K562 (cell line): ENCODE results near the gene BZW2. TPM values are rescaled to one million over a fixed set of nuclear protein-coding genes. Genes with fewer than 3 reads are reported as not detected.
A peak's percentile ranks its signal among the peaks of the same experiment; 100 is the strongest.

Source experiments
- ATAC-seq: fragments of 200-7000 bp; cut with Tn5 transposase; 3 replicates; pipeline ENCODE4 v1.9.1; 2020; ENCODE audit warnings: moderate library complexity
- BruUV-seq: library from RNA; stranded (reverse); fragments of 400-500 nt; replicated peaks from 2 replicates; lab custom pipeline; 2021; lab: Mats Ljungman, UMichigan
- CTCF ChIA-PET: fragments of 300-600 bp; formaldehyde crosslinking; extraction: SDS; loops from one replicate; lab custom pipeline; 2021; ENCODE audit warnings: low intra/inter-chr PET ratio; lab: Yijun Ruan, JAX
- POLR2A ChIA-PET: fragments of 300-600, 350-650 bp; sonication (Branson Sonifier 250); formaldehyde crosslinking; extraction: SDS; loops from one replicate; lab custom pipeline; 2021; ENCODE audit warnings: antibody characterized with exemption, inconsistent platforms; lab: Yijun Ruan, JAX
- DNase-seq, 4 experiments: peaks; one replicate each; pipeline versions ENCODE4 v3.0.0 to v3.0.0-alpha.2; 2011 to 2018; ENCODE audit warnings: low spot score in 3 of 4, mixed read lengths in 3 of 4; ENCODE audit errors: extremely low read depth in 1 of 4
- FAIRE-seq: peaks from 2 replicates; lab custom pipeline; 2011; peaks lifted over from hg19 to GRCh38; lab: Jason Lieb, UNC
- H2AFZ ChIP-seq: 2 replicates; pipeline ENCODE4 v1.6.0; 2011; ENCODE audit warnings: low read depth, low read length, control low read depth, inconsistent platforms
- H3K27ac ChIP-seq: fragments of 200-600 bp; 3 replicates; pipeline ENCODE4 v1.8.0; 2011; ENCODE audit warnings: low read depth, mild to moderate bottlenecking, control low read depth, inconsistent platforms, low read length, moderate library complexity, mixed read lengths; ENCODE audit errors: extremely low read depth
- H3K27me3 ChIP-seq, 2 experiments: fragments of 300-600 bp in 1 of 2; 2 replicates in 1 of 2; 3 replicates in 1 of 2; pipeline versions ENCODE4 v1.6.0 to v1.8.0; 2011; ENCODE audit warnings: inconsistent platforms in 2 of 2, low read length in 2 of 2, mild to moderate bottlenecking in 1 of 2, mixed read lengths in 1 of 2, moderate library complexity in 1 of 2; ENCODE audit not compliant: control insufficient read depth in 2 of 2, insufficient read depth in 2 of 2
- H3K36me3 ChIP-seq: fragments of 300-600 bp; 3 replicates; pipeline ENCODE4 v1.8.0; 2011; ENCODE audit warnings: mild to moderate bottlenecking, low read length, inconsistent platforms; ENCODE audit not compliant: control insufficient read depth, insufficient read depth
- H3K4me1 ChIP-seq, 2 experiments: fragments of 200-600 bp in 1 of 2; replicated peaks in 1 of 2; 2 replicates in 1 of 2; 3 replicates in 1 of 2; pipeline versions ENCODE4 v1.5.1 to v1.8.0; 2011; ENCODE audit warnings: inconsistent platforms in 2 of 2, low read length in 2 of 2, mild to moderate bottlenecking in 1 of 2, mixed read lengths in 1 of 2, moderate library complexity in 1 of 2; ENCODE audit not compliant: control insufficient read depth in 2 of 2, insufficient read depth in 2 of 2
- H3K4me2 ChIP-seq: 2 replicates; pipeline ENCODE4 v1.6.1; 2011; ENCODE audit warnings: low read length, control low read depth, inconsistent platforms, mixed read lengths; ENCODE audit not compliant: insufficient read depth
- H3K4me3 ChIP-seq: fragments of 200-600 bp; sonication (generic), shearing (Covaris generic); 2 replicates; pipeline ENCODE4 v1.5.1; 2016; ENCODE audit warnings: control low read depth, inconsistent platforms
- H3K79me2 ChIP-seq: fragments of 200-600 bp; 3 replicates; pipeline ENCODE4 v1.8.0; 2011; ENCODE audit warnings: low read length, inconsistent platforms; ENCODE audit not compliant: control insufficient read depth, insufficient read depth
- H3K9ac ChIP-seq, 2 experiments: 2 replicates each; pipeline versions ENCODE4 v1.6.0 to v1.6.1; 2011; ENCODE audit warnings: low read depth in 2 of 2, low read length in 2 of 2, control low read depth in 1 of 2, inconsistent platforms in 1 of 2, mild to moderate bottlenecking in 1 of 2, mixed read lengths in 1 of 2; ENCODE audit not compliant: insufficient read depth in 1 of 2
- H3K9me1 ChIP-seq: one replicate; pipeline ENCODE4 v1.6.0; 2011; ENCODE audit warnings: inconsistent platforms, mild to moderate bottlenecking, low read length, moderate library complexity; ENCODE audit not compliant: control insufficient read depth, insufficient read depth
- H3K9me3 ChIP-seq: replicated peaks from 2 replicates; pipeline ENCODE4 v1.5.1; 2011; ENCODE audit warnings: low read depth, low read length, inconsistent platforms; ENCODE audit not compliant: control insufficient read depth, insufficient read depth
- H4K20me1 ChIP-seq: replicated peaks from 2 replicates; pipeline ENCODE4 v1.6.1; 2011; ENCODE audit warnings: low read length, inconsistent platforms, mixed read lengths; ENCODE audit not compliant: control insufficient read depth, insufficient read depth
- C11orf30 ChIP-seq: fragments of 450-650 bp; IDR thresholded peaks from 2 replicates; pipeline ENCODE4 v1.6.1; 2016; ENCODE audit warnings: low read depth, mild to moderate bottlenecking
- FOXP1 ChIP-seq: sonication (generic); formaldehyde crosslinking; IDR thresholded peaks from 2 replicates; pipeline ENCODE4 v1.8.0; 2022; ENCODE audit warnings: mild to moderate bottlenecking, missing genetic modification reagents
- MAFF ChIP-seq: IDR thresholded peaks from 2 replicates; pipeline ENCODE4 v1.6.1; 2012; ENCODE audit warnings: low read length, improper control_type of control experiment
- MAFG ChIP-seq: fragments of 450-650 bp; conservative IDR thresholded peaks from 2 replicates; pipeline ENCODE4 v1.6.1; 2016; ENCODE audit warnings: missing genetic modification characterization, missing compliant biosample characterization
- MAFK ChIP-seq: IDR thresholded peaks from 2 replicates; pipeline ENCODE4 v1.6.1; 2011; ENCODE audit warnings: low read length, improper control_type of control experiment
- PTBP1 ChIP-seq: fragments of 200-400 bp; formaldehyde crosslinking; IDR thresholded peaks from 2 replicates; pipeline ENCODE4 v1.6.1; 2017; ENCODE audit warnings: low read depth, low read length
- ZKSCAN1 ChIP-seq: fragments of 150-350 bp; IDR thresholded peaks from 2 replicates; pipeline ENCODE4 v1.6.1; 2016; ENCODE audit warnings: low read depth, low read length
- ZNF224 ChIP-seq: sonication (generic); formaldehyde crosslinking; IDR thresholded peaks from 2 replicates; pipeline ENCODE4 v1.8.0; 2022; ENCODE audit warnings: mild to moderate bottlenecking, missing genetic modification reagents
- ZNF280A ChIP-seq: fragments of 450-650 bp; IDR thresholded peaks from 2 replicates; pipeline ENCODE4 v1.6.1; 2018; ENCODE audit warnings: mild to moderate bottlenecking, low read depth; ENCODE audit not compliant: partially characterized antibody
- ZNF316 ChIP-seq: fragments of 450-650 bp; IDR thresholded peaks from 2 replicates; pipeline ENCODE4 v1.6.1; 2016
- ZNF644 ChIP-seq: fragments of 200-800 bp; sonication (Bioruptor generic); IDR thresholded peaks from 2 replicates; pipeline ENCODE4 v1.6.1; 2016; ENCODE audit warnings: low read depth, missing genetic modification characterization, missing compliant biosample characterization
- WGBS: fragments of 100-300 bp; shearing (Covaris generic); methylation state at CpG from one replicate; pipeline ENCODE4 v1.1.6; 2016; ENCODE audit warnings: low coverage, mixed read lengths; ENCODE audit not compliant: insufficient coverage; ENCODE audit errors: missing lambda C conversion rate; 5-methylcytosine and 5-hydroxymethylcytosine counted together
- in situ Hi-C: fragments of 300-500 bp; cut with MboI; formaldehyde crosslinking; loops from 4 replicates; pipeline ENCODE4 v1.15.0; 2018; ENCODE audit warnings: inconsistent platforms, mixed read lengths
- intact Hi-C: fragments of 100-400 bp; cut with micrococcal nuclease; formaldehyde crosslinking; loops from 2 replicates; pipeline ENCODE4 v1.14.2; 2022
- polyA plus RNA-seq, 8 experiments: library from polyadenylated mRNA; depleted of rRNA in 4 of 8; stranded (reverse) in 5 of 8; unstranded in 3 of 8; fragments of >200 nt; fragmentation: Nextera tagmentation in 2 of 8; fragmentation: Illumina TruSeq in 1 of 8; extraction: Ambion mirVana in 2 of 8; extraction: Trizol in 1 of 8; gene quantifications; 2 replicates each; pipeline versions ENCODE4 v1.2.1 to v1.2.3, GENCODE V29; 2011 to 2014; ENCODE audit warnings: inconsistent platforms in 1 of 8, missing spikeins in 1 of 8
- total RNA-seq, 7 experiments: library from RNA; depleted of rRNA in 6 of 7; stranded (reverse); fragments of >200 nt in 6 of 7; fragmentation: Illumina TruSeq in 2 of 7; extraction: Trizol in 2 of 7; gene quantifications; 2 replicates each; pipeline versions ENCODE4 v1.2.1 to v1.2.3, GENCODE V29; 2011 to 2021; ENCODE audit warnings: low replicate concordance in 1 of 7

Gene BZW2
- total and polyA plus RNA-seq, 9 of the 15 experiments (the other 6 are each of a cell fraction or from before 2014, with no cell fraction given): 140 to 316 (median 173) TPM

GRCh38 chr7:16670731-16671344, 24.9 kb downstream of the BZW2 start:
- CTCF ChIA-PET: no interaction called here
- H3K9me1 ChIP-seq: no peaks in the 10 kb centered on the region
- peaks cover 0 to 13% of the 10 kb centered on the region in 2 experiments; a peak in 3 of 5 replicates for H3K4me1 ChIP-seq
- H3K9me3 ChIP-seq: no peaks in the 10 kb centered on the region
- intact Hi-C loops: no loop called here
- no peak overlapping the region for H3K27ac ChIP-seq
- no peak overlapping the region for H3K4me3 ChIP-seq
- ATAC-seq (no peak), DNase-seq (no peak), FAIRE-seq (no peak)
- no peaks in the 10 kb centered on the region for H4K20me1 ChIP-seq
- H3K27me3 ChIP-seq: no peaks in the 10 kb centered on the region
- H3K4me2 ChIP-seq: no peak overlapping the region
- BruUV-seq: no TSS peak
- TF ChIP-seq ZNF280A (no peak), MAFF (peak; percentile 68), FOXP1 (no peak), MAFK (peak; percentile 67; the same call in 1 of the 2 replicates), MAFG (tag) (peak; percentile 79), ZNF644 (tag) (no peak), C11orf30 (peak; percentile 92), ZNF224 (no peak), PTBP1 (no peak), ZKSCAN1 (peak; percentile 93), ZNF316 (peak; percentile 96)
- no peak overlapping the region for H3K9ac ChIP-seq
- in situ Hi-C loops: no loop called here
- POLR2A ChIA-PET: interaction anchor here (1.1 kb wide), 1 partner anchor 8 kb away, joined by 4 read pairs; no protein-coding TSS in a partner anchor
- H3K36me3 ChIP-seq: peaks cover 88% of the 10 kb centered on the region
- H3K79me2 ChIP-seq: peaks cover 84% of the 10 kb centered on the region
- no peak overlapping the region for H2AFZ ChIP-seq
- 79% methylated on average over 4 of the region's 4 CpGs for WGBS
